ENCODE results near the gene DHRS1. TPM values are rescaled to one million over a fixed set of nuclear protein-coding genes. Genes with fewer than 3 reads are reported as not detected.

Gene DHRS1
- total and polyA plus RNA-seq, 2 experiments from 2014 or later: 15.0 to 15.4 TPM

DNA sequence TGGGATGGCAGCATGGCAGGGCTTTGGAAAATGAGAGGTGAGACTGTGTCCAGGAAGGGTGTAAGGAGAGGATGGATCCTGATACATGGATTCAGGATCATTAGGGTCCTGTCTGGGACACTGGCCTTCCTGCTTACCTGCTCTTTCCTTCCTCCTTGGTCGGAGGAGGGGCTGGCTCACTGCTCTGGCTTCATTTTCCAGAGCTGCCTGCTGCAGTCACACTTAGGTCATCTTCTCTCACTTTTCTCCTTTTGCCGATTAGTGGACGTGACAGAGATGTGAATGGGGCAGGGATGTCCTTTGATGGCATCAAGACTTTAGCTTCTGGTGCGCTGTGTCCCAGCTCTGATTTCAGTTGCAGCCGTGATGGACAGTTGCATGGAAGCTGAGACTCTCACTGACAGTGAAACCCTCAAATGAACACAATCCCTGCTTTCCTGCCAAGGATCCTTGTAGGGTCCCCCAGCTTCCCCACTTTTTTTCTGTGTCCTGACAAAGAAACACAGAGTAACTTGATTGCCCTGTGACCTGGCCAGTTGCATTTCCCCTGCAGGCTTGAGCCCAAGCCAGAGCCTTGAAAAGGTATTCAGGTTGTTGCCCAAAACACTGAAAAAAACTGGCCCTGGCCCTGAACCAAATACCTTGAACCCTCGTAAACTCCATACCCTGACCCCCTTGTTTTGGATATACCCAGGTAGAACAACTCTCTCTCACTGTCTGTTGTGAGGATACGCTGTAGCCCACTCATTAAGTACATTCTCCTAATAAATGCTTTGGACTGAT lies 9.0 kb upstream of the DHRS1 start:
- DNase-seq (ENCODE audit: low spot score) (no peak), ATAC-seq (no peak)
- Histone ChIP-seq H2AFZ (no peak overlapping the region), H3K9me2 (ENCODE audit: insufficient read depth) (no peaks in the 10 kb centered on the region), H3K79me2 (replicated peaks; ENCODE audit: insufficient read depth) (no peaks in the 10 kb centered on the region), H4K20me1 (replicated peaks; ENCODE audit: insufficient read depth) (peaks cover 1% of the 10 kb centered on the region), H3K27ac (ENCODE audit: low read depth) (no peak overlapping the region), H3K4me3 (no peak overlapping the region), H3K4me1 (ENCODE audit: insufficient read depth) (peaks cover 4% of the 10 kb centered on the region; the same call in 1 of the 2 replicates), H3K27me3 (ENCODE audit: insufficient read depth) (0 out of 2 replicates have a peak, but pooled peaks cover 9% of the 10 kb centered on the region), H3K4me2 (no peak overlapping the region), H3F3A (replicated peaks; ENCODE audit: low read depth) (no peaks in the 10 kb centered on the region), H3K36me3 (ENCODE audit: insufficient read depth) (peaks cover 11% of the 10 kb centered on the region; the same call in 1 of the 2 replicates)
- Mint-ChIP-seq H3K4me1 (peaks cover 15% of the 10 kb centered on the region), H3K4me3 (no peak overlapping the region), H3K36me3 (ENCODE audit: low read depth) (peaks cover 57% of the 10 kb centered on the region), H3K9me3 (no peaks in the 10 kb centered on the region), H3K27me3 (ENCODE audit: insufficient read depth, low read depth, poor library complexity) (peaks cover 20% of the 10 kb centered on the region), H3K27ac (no peak overlapping the region)
- TF ChIP-seq ZNF331 (CRISPR knock-in tag; IDR thresholded peaks at IDR 0.05; ENCODE audit: low read depth) (no peak), POLR2AphosphoS5 (IDR thresholded peaks at IDR 0.05; ENCODE audit: low read depth) (no peak), EZH2phosphoT487 (IDR thresholded peaks at IDR 0.05; ENCODE audit: unreplicated experiment) (no peak), NANOG (IDR thresholded peaks at IDR 0.05; ENCODE audit: borderline replicate concordance) (no peak), ZNF462 (CRISPR knock-in tag; IDR thresholded peaks at IDR 0.05) (no peak), STAT1 (IDR thresholded peaks at IDR 0.05; ENCODE audit: unreplicated experiment) (no peak), JUNB (IDR thresholded peaks at IDR 0.05; ENCODE audit: unreplicated experiment) (no peak), ZNF114 (CRISPR knock-in tag; IDR thresholded peaks at IDR 0.05) (no peak), CREB1 (CRISPR knock-in tag; IDR thresholded peaks at IDR 0.05; ENCODE audit: low read depth) (no peak), ETS1 (IDR thresholded peaks at IDR 0.05) (no peak), EZH2 (IDR thresholded peaks at IDR 0.05; ENCODE audit: low read depth, unreplicated experiment) (no peak), CTCF (conservative IDR thresholded peaks at IDR 0.05; ENCODE audit: low read depth in 2 of 2) (no peak)
- TF ChIP-seq, protein P1, sequence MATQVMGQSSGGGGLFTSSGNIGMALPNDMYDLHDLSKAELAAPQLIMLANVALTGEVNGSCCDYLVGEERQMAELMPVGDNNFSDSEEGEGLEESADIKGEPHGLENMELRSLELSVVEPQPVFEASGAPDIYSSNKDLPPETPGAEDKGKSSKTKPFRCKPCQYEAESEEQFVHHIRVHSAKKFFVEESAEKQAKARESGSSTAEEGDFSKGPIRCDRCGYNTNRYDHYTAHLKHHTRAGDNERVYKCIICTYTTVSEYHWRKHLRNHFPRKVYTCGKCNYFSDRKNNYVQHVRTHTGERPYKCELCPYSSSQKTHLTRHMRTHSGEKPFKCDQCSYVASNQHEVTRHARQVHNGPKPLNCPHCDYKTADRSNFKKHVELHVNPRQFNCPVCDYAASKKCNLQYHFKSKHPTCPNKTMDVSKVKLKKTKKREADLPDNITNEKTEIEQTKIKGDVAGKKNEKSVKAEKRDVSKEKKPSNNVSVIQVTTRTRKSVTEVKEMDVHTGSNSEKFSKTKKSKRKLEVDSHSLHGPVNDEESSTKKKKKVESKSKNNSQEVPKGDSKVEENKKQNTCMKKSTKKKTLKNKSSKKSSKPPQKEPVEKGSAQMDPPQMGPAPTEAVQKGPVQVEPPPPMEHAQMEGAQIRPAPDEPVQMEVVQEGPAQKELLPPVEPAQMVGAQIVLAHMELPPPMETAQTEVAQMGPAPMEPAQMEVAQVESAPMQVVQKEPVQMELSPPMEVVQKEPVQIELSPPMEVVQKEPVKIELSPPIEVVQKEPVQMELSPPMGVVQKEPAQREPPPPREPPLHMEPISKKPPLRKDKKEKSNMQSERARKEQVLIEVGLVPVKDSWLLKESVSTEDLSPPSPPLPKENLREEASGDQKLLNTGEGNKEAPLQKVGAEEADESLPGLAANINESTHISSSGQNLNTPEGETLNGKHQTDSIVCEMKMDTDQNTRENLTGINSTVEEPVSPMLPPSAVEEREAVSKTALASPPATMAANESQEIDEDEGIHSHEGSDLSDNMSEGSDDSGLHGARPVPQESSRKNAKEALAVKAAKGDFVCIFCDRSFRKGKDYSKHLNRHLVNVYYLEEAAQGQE (IDR thresholded peaks at IDR 0.05; ENCODE audit: unreplicated experiment): no peak

All from GM23338 (cell line).